HepG2 (cell line): ENCODE results near the gene STIMATE. TPM values are rescaled to one million over a fixed set of nuclear protein-coding genes. Genes with fewer than 3 reads are reported as not detected.

ENCODE experiments used
- ATAC-seq: fragments of 200-7000 bp; cut with Tn5 transposase; 3 replicates; pipeline ENCODE4 v1.9.1; 2020; ENCODE audit warnings: mild to moderate bottlenecking, moderate library complexity
- BruUV-seq: library from RNA; stranded (reverse); fragments of 400-500 nt; replicated peaks from 2 replicates; lab custom pipeline; 2021; lab: Mats Ljungman, UMichigan
- CTCF ChIA-PET: fragments of 300-600 bp; formaldehyde crosslinking; extraction: SDS; loops from one replicate; lab custom pipeline; 2021; ENCODE audit warnings: low total read pairs, inconsistent platforms, low intra/inter-chr PET ratio; lab: Yijun Ruan, JAX
- POLR2A ChIA-PET: fragments of 350-600 bp; sonication (Branson Sonifier 250); formaldehyde crosslinking; loops from one replicate; lab custom pipeline; 2020; ENCODE audit warnings: antibody characterized with exemption, inconsistent platforms; lab: Yijun Ruan, JAX
- DNase-seq: peaks from one replicate; pipeline ENCODE4 v3.0.0-alpha.2; 2015; ENCODE audit warnings: low spot score
- FAIRE-seq: peaks from 3 replicates; lab custom pipeline; 2011; peaks lifted over from hg19 to GRCh38; lab: Jason Lieb, UNC
- H2AFZ ChIP-seq: one replicate; pipeline ENCODE4 v1.6.1; 2011; ENCODE audit warnings: low read length, inconsistent platforms
- H3K27ac ChIP-seq: fragments of 300-600 bp; 3 replicates; pipeline ENCODE4 v1.8.0; 2011; ENCODE audit warnings: mixed run types, mild to moderate bottlenecking, mixed read lengths, low read length, inconsistent platforms; ENCODE audit not compliant: insufficient read depth; ENCODE audit errors: extremely low read length
- H3K27me3 ChIP-seq, 2 experiments: fragments of 200-600 bp in 1 of 2; 2 replicates in 1 of 2; 3 replicates in 1 of 2; pipeline versions ENCODE4 v1.6.0 to v1.8.0; 2011; ENCODE audit warnings: low read length in 2 of 2, mild to moderate bottlenecking in 2 of 2, moderate library complexity in 2 of 2, inconsistent platforms in 1 of 2; ENCODE audit not compliant: insufficient read depth in 2 of 2, control insufficient read depth in 1 of 2
- H3K36me3 ChIP-seq, 2 experiments: fragments of 200-600 bp in 1 of 2; replicated peaks in 1 of 2; 2 replicates in 1 of 2; 3 replicates in 1 of 2; pipeline versions ENCODE4 v1.5.1 to v1.8.0; 2011; ENCODE audit warnings: low read length in 2 of 2, inconsistent platforms in 1 of 2; ENCODE audit not compliant: insufficient read depth in 2 of 2, control insufficient read depth in 1 of 2
- H3K4me1 ChIP-seq: 2 replicates; pipeline ENCODE4 v1.5.1; 2012; ENCODE audit warnings: low read length, inconsistent platforms; ENCODE audit not compliant: insufficient read depth
- H3K4me2 ChIP-seq: 2 replicates; pipeline ENCODE4 v1.6.0; 2011; ENCODE audit warnings: low read depth, low read length, inconsistent platforms
- H3K4me3 ChIP-seq, 3 experiments: fragments of 200-600 bp in 1 of 3; sonication (generic), shearing (Covaris generic) in 1 of 3; replicated peaks in 1 of 3; 2 replicates each; pipeline ENCODE4 v1.5.1; 2011 to 2016; ENCODE audit warnings: low read length in 3 of 3, inconsistent platforms in 2 of 3, low read depth in 2 of 3, mild to moderate bottlenecking in 2 of 3, control low read depth in 1 of 3, mixed read lengths in 1 of 3; ENCODE audit not compliant: insufficient read depth in 1 of 3
- H3K79me2 ChIP-seq: one replicate; pipeline ENCODE4 v1.6.1; 2011; ENCODE audit warnings: low read length, inconsistent platforms; ENCODE audit not compliant: insufficient read depth
- H3K9ac ChIP-seq: 2 replicates; pipeline ENCODE4 v1.6.0; 2011; ENCODE audit warnings: mild to moderate bottlenecking, low read depth, low read length, inconsistent platforms; ENCODE audit not compliant: insufficient read depth
- H3K9me3 ChIP-seq: 2 replicates; pipeline ENCODE4 v1.5.1; 2012; ENCODE audit warnings: mild to moderate bottlenecking, low read length
- H4K20me1 ChIP-seq: 2 replicates; pipeline ENCODE4 v1.6.0; 2011; ENCODE audit warnings: inconsistent platforms, mild to moderate bottlenecking, low read length, moderate library complexity; ENCODE audit not compliant: insufficient read depth
- ATM ChIP-seq: fragments of 450-650 bp; IDR thresholded peaks from 2 replicates; pipeline ENCODE4 v1.7.1; 2017; ENCODE audit warnings: mild to moderate bottlenecking, borderline replicate concordance
- DPF2 ChIP-seq: sonication (generic); formaldehyde crosslinking; IDR thresholded peaks from 2 replicates; pipeline ENCODE4 v1.4.0; 2020; ENCODE audit warnings: mild to moderate bottlenecking, low read depth, missing genetic modification reagents, borderline replicate concordance
- EZH2 ChIP-seq: conservative IDR thresholded peaks from 2 replicates; pipeline ENCODE4 v1.6.1; 2012; ENCODE audit warnings: mild to moderate bottlenecking, low read depth, low read length, moderate library complexity
- FOXC1 ChIP-seq: sonication (generic); formaldehyde crosslinking; IDR thresholded peaks from 2 replicates; pipeline ENCODE4 v1.8.0; 2022; ENCODE audit warnings: mild to moderate bottlenecking, missing genetic modification reagents, borderline replicate concordance
- KDM3A ChIP-seq: IDR thresholded peaks from 2 replicates; pipeline ENCODE4 v1.6.1; 2018; ENCODE audit warnings: low read depth, missing compliant biosample characterization
- MEIS1 ChIP-seq: sonication (generic); formaldehyde crosslinking; IDR thresholded peaks from 2 replicates; pipeline ENCODE4 v1.9.0; 2021; ENCODE audit warnings: mild to moderate bottlenecking, missing genetic modification reagents, moderate library complexity, borderline replicate concordance
- NR2F6 ChIP-seq, 2 experiments: IDR thresholded peaks; 2 replicates each; pipeline ENCODE4 v1.6.1; 2016; ENCODE audit warnings: antibody characterized with exemption in 1 of 2, mild to moderate bottlenecking in 1 of 2
- POLR2AphosphoS5 ChIP-seq: IDR thresholded peaks from 2 replicates; pipeline ENCODE4 v1.6.1; 2012; ENCODE audit warnings: low read depth, low read length
- RNF2 ChIP-seq: fragments of 450-650 bp; conservative IDR thresholded peaks from 2 replicates; pipeline ENCODE4 v1.6.1; 2016; ENCODE audit warnings: low read depth
- SMC3 ChIP-seq: IDR thresholded peaks from 2 replicates; pipeline ENCODE4 v1.6.1; 2011; ENCODE audit warnings: low read length, improper control_type of control experiment
- SUZ12 ChIP-seq: fragments of 150-350 bp; IDR thresholded peaks from 2 replicates; pipeline ENCODE4 v1.6.1; 2014; ENCODE audit warnings: low read depth, low read length
- TBL1XR1 ChIP-seq: fragments of 150-350 bp; IDR thresholded peaks from 2 replicates; pipeline ENCODE4 v1.6.1; 2014; ENCODE audit warnings: borderline replicate concordance, low read length; ENCODE audit not compliant: partially characterized antibody
- ZNF180 ChIP-seq: sonication (generic); formaldehyde crosslinking; IDR thresholded peaks from 2 replicates; pipeline ENCODE4 v1.4.0; 2020; ENCODE audit warnings: low read depth, missing genetic modification reagents, borderline replicate concordance
- ZNF780A ChIP-seq: sonication (generic); formaldehyde crosslinking; IDR thresholded peaks from 2 replicates; pipeline ENCODE4 v1.8.0; 2022; ENCODE audit warnings: mild to moderate bottlenecking, missing genetic modification reagents, moderate library complexity
- WGBS: methylation state at CpG from one replicate; pipeline ENCODE4 v1.1.6; 2017; ENCODE audit warnings: low lambda C conversion rate; 5-methylcytosine and 5-hydroxymethylcytosine counted together
- in situ Hi-C: cut with HindIII; loops from 2 replicates; pipeline ENCODE4 v1.10.0; 2017; ENCODE audit warnings: low pct_unique_long_range_greater_than_20kb; ENCODE audit not compliant: extremely low pct_ligation_motif_present
- intact Hi-C: fragments of 100-400 bp; cut with micrococcal nuclease; formaldehyde crosslinking; loops from one replicate; pipeline ENCODE4 v1.10.0; 2022; ENCODE audit not compliant: unreplicated experiment
- polyA plus RNA-seq, 8 experiments: library from polyadenylated mRNA; depleted of rRNA in 3 of 8; stranded (reverse) in 7 of 8; unstranded in 1 of 8; fragments of >200 nt; fragmentation: Illumina TruSeq in 4 of 8; extraction: Trizol in 4 of 8; gene quantifications; 2 replicates each; pipeline versions ENCODE4 v1.2.1 to v1.2.3, GENCODE V29; 2011 to 2016; ENCODE audit warnings: low read depth in 4 of 8, missing spikeins in 1 of 8, mixed read lengths in 1 of 8; ENCODE audit not compliant: insufficient read depth in 1 of 8
- total RNA-seq, 5 experiments: library from RNA; depleted of rRNA; stranded (reverse); fragments of >200 nt; fragmentation: Illumina TruSeq; extraction: Trizol; gene quantifications; 2 replicates each; pipeline ENCODE4 v1.2.3, GENCODE V29; 2016; ENCODE audit warnings: low read depth in 1 of 5
- TF ChIP-seq, protein P1 (sequence below): sonication (generic); formaldehyde crosslinking; IDR thresholded peaks from 2 replicates; pipeline ENCODE4 v1.5.1; 2020; ENCODE audit warnings: mild to moderate bottlenecking, missing genetic modification reagents, moderate library complexity
- TF ChIP-seq, protein P2 (sequence below): sonication (generic); formaldehyde crosslinking; IDR thresholded peaks from 2 replicates; pipeline ENCODE4 v1.4.0; 2020; ENCODE audit warnings: missing genetic modification reagents
- TF ChIP-seq, protein P3 (sequence below): sonication (generic); formaldehyde crosslinking; conservative IDR thresholded peaks from 2 replicates; pipeline ENCODE4 v1.8.1; 2023; ENCODE audit warnings: missing genetic modification reagents

Gene STIMATE
- total and polyA plus RNA-seq, 2 of the 13 experiments (the other 11 are each of a cell fraction or from before 2014, with no cell fraction given): 5.7 to 11.7 TPM

DNA sequence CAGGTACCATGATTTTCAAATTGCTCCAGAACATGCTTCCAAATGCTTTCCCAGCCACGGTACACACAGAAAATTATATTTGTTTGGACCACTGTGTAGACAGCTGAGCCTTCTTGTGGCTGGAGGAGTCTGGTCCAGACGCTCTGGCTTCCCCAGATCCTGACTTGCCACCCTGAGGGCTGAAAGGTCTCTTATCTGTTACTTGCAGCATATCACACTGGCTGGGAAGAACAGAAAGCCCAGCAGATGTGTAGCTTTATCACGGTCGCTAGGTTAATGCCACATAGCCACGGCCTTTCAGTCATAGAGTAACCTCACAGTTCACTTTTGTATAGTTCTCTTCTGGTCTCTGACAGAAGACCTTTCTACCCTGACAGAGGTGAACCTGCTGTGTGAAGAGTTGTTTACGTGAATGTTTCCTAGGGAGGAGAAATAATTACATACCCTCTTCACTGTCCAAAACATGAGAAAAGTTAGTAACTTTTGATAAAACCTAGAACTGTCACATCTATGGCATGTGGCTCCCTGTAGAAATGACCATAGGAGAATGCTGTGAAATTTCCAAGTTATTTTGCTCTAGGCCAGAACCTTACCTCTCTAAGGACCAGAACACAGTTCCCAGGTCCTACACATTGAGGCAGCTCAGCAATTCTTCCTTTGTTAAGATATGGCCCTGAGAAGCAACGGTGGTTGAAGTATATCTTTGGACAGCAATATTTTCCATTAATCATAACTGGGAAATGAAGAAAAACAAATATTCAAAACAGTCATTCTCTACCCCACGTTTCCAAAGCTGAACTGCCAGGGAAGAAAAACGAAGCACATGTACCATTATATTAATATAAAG, 15.8 kb upstream of the STIMATE start (continued):
- TF ChIP-seq SUZ12 (no peak), ZNF780A (CRISPR knock-in tag) (no peak), MEIS1 (CRISPR knock-in tag) (no peak), ZNF180 (CRISPR knock-in tag) (no peak), EZH2 (no peak)
- TF ChIP-seq, protein P1, sequence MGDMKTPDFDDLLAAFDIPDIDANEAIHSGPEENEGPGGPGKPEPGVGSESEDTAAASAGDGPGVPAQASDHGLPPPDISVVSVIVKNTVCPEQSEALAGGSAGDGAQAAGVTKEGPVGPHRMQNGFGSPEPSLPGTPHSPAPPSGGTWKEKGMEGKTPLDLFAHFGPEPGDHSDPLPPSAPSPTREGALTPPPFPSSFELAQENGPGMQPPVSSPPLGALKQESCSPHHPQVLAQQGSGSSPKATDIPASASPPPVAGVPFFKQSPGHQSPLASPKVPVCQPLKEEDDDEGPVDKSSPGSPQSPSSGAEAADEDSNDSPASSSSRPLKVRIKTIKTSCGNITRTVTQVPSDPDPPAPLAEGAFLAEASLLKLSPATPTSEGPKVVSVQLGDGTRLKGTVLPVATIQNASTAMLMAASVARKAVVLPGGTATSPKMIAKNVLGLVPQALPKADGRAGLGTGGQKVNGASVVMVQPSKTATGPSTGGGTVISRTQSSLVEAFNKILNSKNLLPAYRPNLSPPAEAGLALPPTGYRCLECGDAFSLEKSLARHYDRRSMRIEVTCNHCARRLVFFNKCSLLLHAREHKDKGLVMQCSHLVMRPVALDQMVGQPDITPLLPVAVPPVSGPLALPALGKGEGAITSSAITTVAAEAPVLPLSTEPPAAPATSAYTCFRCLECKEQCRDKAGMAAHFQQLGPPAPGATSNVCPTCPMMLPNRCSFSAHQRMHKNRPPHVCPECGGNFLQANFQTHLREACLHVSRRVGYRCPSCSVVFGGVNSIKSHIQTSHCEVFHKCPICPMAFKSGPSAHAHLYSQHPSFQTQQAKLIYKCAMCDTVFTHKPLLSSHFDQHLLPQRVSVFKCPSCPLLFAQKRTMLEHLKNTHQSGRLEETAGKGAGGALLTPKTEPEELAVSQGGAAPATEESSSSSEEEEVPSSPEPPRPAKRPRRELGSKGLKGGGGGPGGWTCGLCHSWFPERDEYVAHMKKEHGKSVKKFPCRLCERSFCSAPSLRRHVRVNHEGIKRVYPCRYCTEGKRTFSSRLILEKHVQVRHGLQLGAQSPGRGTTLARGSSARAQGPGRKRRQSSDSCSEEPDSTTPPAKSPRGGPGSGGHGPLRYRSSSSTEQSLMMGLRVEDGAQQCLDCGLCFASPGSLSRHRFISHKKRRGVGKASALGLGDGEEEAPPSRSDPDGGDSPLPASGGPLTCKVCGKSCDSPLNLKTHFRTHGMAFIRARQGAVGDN: no peak

DNA sequence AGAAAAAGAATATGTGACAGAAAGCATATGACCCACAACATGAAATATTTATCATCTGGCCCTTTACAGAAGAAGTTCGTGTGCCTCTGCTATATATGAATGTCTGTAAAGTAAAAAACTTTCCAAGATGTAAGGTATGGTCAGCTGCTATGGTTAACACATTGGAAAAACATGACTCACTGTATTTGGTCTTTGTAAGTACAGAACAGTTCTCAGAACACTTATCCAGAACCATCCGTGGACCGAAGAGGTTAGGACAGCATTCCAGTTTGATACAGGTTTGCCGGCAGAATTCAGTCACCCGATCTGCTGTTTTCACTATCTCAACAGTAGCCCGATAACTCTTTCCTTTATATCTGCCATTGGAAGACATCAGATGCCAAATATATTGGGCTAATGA, 13.5 kb upstream of the STIMATE start:
- CTCF ChIA-PET: no interaction called here
- Histone ChIP-seq H3K9me3 (no peaks in the 10 kb centered on the region), H3K79me2 (no peaks in the 10 kb centered on the region), H2AFZ (no peak overlapping the region), H3K9ac (no peak overlapping the region), H3K27me3 (no peaks in the 10 kb centered on the region), H3K4me1 (no peaks in the 10 kb centered on the region), H4K20me1 (no peaks in the 10 kb centered on the region), H3K4me3 (no peak overlapping the region)
- intact Hi-C loops: no loop called here
- WGBS: 95% methylated on average over 6 of the region's 6 CpGs
- FAIRE-seq (no peak), ATAC-seq (no peak), DNase-seq (no peak)
- POLR2A ChIA-PET: no interaction called here
- BruUV-seq: no TSS peak
- TF ChIP-seq, protein P2, sequence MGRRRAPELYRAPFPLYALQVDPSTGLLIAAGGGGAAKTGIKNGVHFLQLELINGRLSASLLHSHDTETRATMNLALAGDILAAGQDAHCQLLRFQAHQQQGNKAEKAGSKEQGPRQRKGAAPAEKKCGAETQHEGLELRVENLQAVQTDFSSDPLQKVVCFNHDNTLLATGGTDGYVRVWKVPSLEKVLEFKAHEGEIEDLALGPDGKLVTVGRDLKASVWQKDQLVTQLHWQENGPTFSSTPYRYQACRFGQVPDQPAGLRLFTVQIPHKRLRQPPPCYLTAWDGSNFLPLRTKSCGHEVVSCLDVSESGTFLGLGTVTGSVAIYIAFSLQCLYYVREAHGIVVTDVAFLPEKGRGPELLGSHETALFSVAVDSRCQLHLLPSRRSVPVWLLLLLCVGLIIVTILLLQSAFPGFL (CRISPR knock-in tag): no peak
- TF ChIP-seq SMC3 (no peak), KDM3A (CRISPR knock-in tag) (no peak), DPF2 (CRISPR knock-in tag) (no peak), ATM (no peak), POLR2AphosphoS5 (no peak), NR2F6 (IDR thresholded peaks at IDR 0.05) (no peak), NR2F6 (CRISPR knock-in tag; IDR thresholded peaks at IDR 0.05) (no peak), TBL1XR1 (no peak), RNF2 (no peak), FOXC1 (CRISPR knock-in tag) (no peak)
- TF ChIP-seq, protein P3, sequence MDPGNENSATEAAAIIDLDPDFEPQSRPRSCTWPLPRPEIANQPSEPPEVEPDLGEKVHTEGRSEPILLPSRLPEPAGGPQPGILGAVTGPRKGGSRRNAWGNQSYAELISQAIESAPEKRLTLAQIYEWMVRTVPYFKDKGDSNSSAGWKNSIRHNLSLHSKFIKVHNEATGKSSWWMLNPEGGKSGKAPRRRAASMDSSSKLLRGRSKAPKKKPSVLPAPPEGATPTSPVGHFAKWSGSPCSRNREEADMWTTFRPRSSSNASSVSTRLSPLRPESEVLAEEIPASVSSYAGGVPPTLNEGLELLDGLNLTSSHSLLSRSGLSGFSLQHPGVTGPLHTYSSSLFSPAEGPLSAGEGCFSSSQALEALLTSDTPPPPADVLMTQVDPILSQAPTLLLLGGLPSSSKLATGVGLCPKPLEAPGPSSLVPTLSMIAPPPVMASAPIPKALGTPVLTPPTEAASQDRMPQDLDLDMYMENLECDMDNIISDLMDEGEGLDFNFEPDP (CRISPR knock-in tag): no peak
- TF ChIP-seq, all 625 proteins: peak for 0
- Histone ChIP-seq H3K36me3 (peaks cover 3 to 39% of the 10 kb centered on the region in 2 experiments; a peak in 3 of 5 replicates), H3K27ac (no peak overlapping the region), H3K4me2 (no peak overlapping the region)
- in situ Hi-C loops: no loop called here
